GM19035 (cell line): ENCODE results near the gene HLA-E.
"Not testable (repeated sequence)": the region's sequence is repeated elsewhere in the genome, so short reads cannot be mapped to it uniquely, and the experiment has no call there.

Experiments
- ATAC-seq: cut with Tn5 transposase; IDR thresholded peaks from one replicate; pipeline ENCODE4 v1.9.1; 2021; ENCODE audit not compliant: unreplicated experiment

The HLA-E gene

GRCh38 chr6:30480536-30481156, 8.7 kb upstream of the HLA-E start:
- ATAC-seq, result no peak

GRCh38 chr6:30481211-30481964, 7.9 kb upstream of the HLA-E start:
- no peak for ATAC-seq

- ATAC-seq, result not testable (repeated sequence)
These were observed 7.2 kb upstream of the HLA-E start for GRCh38 chr6:30481965-30482644.

- no peak for ATAC-seq
These were observed 5.5 kb upstream of the HLA-E start for GRCh38 chr6:30483677-30484279.

- no peak for ATAC-seq
These were observed 4.1 kb upstream of the HLA-E start for GRCh38 chr6:30485236-30485635.

- ATAC-seq, result no peak
These were observed 1.4 kb upstream of the HLA-E start for GRCh38 chr6:30487926-30488325.

- not testable (repeated sequence) for ATAC-seq
These were observed 620 bp upstream of the HLA-E start for GRCh38 chr6:30488697-30489080.

GRCh38 chr6:30490026-30490876, 942 bp downstream of the HLA-E start:
- ATAC-seq, result peak; percentile 26

GRCh38 chr6:30491291-30491953, 2.1 kb downstream of the HLA-E start:
- ATAC-seq, result not testable (repeated sequence)

- no peak for ATAC-seq
These were observed 3.0 kb downstream of the HLA-E start for GRCh38 chr6:30491991-30492952.

- no peak for ATAC-seq
These were observed 4.4 kb downstream of the HLA-E start for GRCh38 chr6:30493643-30494250.

- ATAC-seq, result no peak
These were observed 5.1 kb downstream of the HLA-E start for GRCh38 chr6:30494291-30494861.

GRCh38 chr6:30495060-30495459, 5.8 kb downstream of the HLA-E start:
- not testable (repeated sequence) for ATAC-seq

GRCh38 chr6:30495993-30496392, 6.7 kb downstream of the HLA-E start:
- ATAC-seq, result no peak

GRCh38 chr6:30497261-30497599, 7.9 kb downstream of the HLA-E start:
- ATAC-seq, result not testable (repeated sequence)

GRCh38 chr6:30497714-30498113, 8.4 kb downstream of the HLA-E start:
- no peak for ATAC-seq

- ATAC-seq, result not testable (repeated sequence)
These were observed 9.4 kb downstream of the HLA-E start for GRCh38 chr6:30498705-30499104.
